Tibial nerve (tissue), 3 donors: ENCODE data around the gene LAT.

Source experiments
- CTCF ChIP-seq, 5 experiments: fragments of 200-600 bp in 3 of 5; fragments of 450-650 bp in 2 of 5; sonication (generic) in 3 of 5; IDR thresholded peaks; one replicate each; pipeline ENCODE4 v1.5.1; 2016 to 2019; ENCODE audit warnings: antibody characterized with exemption in 5 of 5, mild to moderate bottlenecking in 3 of 5, moderate library complexity in 2 of 5
- POLR2A ChIP-seq, 2 donors: fragments of 450-650 bp; IDR thresholded peaks; one replicate each; pipeline ENCODE4 v1.6.1; 2017; ENCODE audit warnings: antibody characterized with exemption in 2 of 2, mild to moderate bottlenecking in 2 of 2, moderate library complexity in 2 of 2

- TF ChIP-seq CTCF (IDR thresholded peaks at IDR 0.05): no peak
- no peak for TF ChIP-seq POLR2A (IDR thresholded peaks at IDR 0.05)
Measured at GRCh38 chr16:29011112-29011511, 26.3 kb downstream of the LAT start.
